Stimulated activated CD4-positive, alpha-beta T cell treated with anti-CD3 and anti-CD28 coated beads, Interleukin-4, amount 100 ng/mL, for 4 hours (primary cell): ENCODE results near the gene GGT1.
"Not testable (repeated sequence)": the region's sequence is repeated elsewhere in the genome, so short reads cannot be mapped to it uniquely, and the experiment has no call there.

Source experiments
- DNase-seq, 2 experiments: peaks; one replicate each; pipeline ENCODE4 v3.0.0-alpha.2; 2020

The GGT1 gene

DNA sequence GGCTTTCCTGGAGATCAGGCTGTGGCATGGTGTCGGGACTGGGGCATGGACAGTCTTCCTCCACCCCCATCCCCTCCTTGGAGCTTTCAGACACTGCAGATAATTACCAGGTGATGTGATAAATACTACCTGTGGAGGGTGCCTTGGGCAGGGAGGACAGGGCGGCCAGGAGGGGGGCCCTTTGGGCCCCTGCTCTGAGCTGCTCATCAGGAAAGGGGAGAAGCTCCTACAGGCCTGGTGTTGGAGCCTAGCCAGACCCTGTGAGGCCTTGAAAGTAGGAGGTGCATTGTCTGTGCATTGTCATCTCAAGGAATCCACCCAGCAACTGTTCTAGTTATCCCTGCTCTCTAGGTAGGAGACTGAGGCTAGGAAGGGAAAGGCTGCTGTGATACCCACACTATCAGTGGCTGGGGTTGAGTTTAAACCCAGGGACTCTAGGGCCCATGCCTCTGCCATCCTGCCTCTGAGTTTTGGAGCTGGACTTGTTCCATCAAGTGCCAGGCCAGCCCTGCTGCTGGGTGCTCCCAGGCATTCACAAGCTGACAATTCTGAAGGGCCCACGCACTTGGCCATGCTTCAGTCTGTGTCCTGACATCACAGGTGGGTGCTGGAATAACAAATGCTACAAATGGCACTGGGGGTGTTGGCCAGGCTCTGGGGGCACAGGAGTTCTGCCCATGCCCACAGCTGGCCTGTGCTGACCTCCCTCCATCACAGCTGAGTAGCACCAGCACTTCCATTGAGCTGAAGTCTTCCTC lies 2.9 kb upstream of the GGT1 start:
- DNase-seq: not testable (repeated sequence)

DNA sequence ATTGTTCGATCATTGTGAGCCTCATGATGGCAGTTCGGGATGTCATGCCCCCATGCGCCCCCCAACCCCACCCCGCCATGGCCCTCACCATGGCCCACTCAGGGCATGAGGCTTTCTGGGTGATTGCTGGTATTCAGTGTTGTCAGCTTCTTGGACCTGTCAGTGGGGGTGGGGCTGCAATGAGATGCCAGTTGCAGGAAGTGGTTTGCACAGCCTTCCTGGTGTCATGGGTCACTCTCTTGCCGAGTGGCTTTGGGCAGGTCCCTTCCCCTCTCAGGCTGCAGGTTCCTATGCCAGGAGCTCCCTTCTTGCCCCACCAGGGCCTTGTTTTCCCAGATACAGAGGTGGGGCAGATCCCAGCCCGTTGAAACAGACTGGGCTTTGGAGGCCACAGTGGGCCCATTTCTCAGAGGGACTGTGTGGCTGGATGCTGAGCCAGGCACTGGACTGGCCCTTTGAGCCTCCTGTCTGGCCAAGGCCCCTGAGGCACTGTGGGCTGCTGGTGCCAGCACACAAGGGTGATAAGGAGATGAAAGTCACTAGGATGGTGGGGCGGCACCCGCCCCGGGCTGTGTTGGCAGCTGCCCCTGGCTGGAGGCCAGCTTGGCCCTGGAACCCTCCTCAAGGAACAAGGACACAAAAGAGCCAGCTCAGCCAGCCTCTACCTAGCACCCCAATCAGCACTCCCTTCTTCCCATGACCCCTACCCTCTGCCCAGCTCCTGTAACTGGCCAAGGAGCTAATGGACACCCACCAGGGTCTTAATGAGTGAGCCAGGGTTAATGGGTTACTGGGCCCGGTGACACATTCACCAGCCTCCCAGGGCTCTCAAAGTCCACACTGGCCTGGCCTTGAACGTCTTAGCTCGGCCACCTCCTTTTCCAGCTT lies 1.5 kb upstream of the GGT1 start:
- no peak for DNase-seq

DNA sequence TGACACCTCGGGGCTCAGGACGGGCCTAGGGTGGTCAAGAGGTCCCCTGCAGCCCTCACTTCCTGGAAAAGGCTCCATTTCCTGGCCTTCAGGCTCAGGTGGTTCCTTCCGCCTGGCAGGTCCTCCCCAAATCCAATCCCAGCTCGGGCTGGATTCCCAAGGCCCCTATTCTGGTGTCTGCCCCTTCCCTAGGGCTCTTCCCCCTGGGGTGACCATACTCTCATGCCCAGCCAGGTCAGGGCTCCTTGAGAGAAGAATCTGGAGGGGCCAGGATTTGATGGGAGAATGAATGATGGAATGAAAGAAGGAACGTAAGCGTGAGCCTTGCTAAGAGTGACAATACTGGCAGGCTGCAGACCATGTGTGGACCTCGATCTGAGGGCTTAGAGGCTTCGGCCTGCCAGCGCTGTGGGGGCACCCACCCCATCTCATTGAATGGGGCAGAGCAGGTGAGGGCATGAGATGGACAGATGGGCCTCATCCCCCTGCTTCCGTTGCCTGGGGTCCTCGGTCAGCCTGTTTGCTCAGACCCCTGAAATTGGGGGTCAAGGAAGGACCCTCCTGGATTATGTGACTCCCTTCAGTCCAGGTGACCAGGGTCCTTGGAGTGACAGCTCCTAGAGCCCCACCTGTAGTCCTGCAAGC lies 766 bp upstream of the GGT1 start:
- DNase-seq: not testable (repeated sequence)

DNA sequence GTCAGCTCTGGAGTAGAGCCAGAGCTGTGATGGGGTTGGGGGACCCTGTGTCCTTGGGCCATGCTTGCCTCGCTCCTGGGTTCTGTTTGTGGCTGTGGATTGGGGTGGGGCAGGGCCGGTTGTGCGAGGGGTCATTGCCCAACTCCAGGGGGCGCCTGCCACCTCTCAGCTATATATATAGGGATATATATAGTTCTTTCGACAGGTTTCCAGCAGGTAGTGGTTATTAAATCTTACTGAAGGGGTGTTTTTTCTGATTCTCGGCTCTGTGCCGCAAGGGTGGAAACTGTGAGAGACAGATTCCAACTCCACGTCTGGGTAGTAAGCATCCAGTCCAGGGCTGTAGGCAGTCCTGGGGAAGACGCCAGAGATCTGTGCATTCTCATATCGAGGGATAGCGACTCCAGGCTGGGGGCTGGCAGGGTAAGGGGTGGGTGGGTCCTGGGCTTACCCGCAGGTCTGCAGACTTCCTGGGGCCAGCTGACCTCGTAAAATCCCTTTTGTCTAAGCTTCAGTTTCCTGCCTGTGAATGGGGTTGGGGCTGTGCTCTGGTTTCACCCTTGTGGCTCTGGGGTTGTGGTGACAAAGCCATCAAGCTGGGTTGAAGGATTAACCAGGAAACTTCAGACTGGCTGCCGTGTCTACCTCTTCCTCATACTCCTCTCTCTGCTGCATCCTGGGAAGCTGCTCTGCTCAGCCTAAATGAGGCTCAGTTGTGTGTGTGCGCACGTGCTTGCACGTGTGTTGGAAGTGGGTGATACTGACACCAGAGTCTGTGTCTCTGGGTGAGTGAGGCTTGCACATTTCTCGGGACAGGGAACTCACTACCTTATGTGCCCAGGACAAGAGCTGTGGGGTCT lies 1.0 kb downstream of the GGT1 start:
- DNase-seq: not testable (repeated sequence)

DNA sequence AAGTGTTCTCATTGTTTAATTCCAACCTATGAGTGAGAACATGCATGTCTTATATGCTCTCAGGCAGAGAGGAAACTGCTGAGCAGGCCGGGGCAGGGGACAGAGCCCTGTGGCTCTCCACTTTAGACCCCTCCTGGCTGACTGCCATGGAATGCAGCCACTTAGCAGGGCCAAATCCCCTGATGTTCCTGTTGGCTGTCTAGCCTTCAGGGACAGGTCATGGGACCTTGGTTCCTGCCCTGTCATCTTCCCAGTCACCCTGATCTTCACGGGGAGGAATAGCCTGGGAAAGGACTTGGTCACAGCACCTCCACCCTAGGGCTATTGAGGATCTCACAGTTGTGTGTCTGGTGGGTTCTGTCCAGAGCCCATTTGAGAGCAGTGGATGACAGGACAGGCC lies 3.3 kb downstream of the GGT1 start:
- not testable (repeated sequence) for DNase-seq

DNA sequence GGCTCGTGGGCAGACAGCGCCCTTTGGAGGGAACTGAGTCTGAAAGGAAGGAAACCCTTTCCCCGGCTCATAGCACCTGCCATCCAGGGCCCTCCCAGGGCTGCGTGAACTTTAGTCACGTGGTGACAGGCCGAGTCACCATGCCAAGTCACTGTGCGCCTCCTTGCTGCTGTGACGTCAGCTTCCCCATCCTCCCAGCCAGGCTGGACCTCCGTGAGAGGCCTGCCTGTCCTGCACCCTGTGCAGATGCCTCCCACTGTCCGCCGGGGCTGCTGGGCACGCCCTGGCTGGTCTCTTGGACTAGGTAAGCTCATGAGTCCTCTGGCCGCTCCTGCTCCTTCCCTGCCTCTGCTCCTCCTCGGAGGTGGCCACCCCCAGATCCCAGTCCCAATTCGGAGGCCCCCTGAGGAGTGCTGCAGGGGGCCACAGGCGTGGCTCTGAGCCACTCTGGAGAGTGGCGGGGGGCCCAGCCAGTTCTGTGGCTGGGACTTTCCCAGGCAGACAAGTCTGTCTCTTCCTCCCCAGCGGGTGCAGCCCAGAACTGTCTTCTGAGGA lies 4.5 kb downstream of the GGT1 start:
- peak; percentile 50 to 66 for DNase-seq

DNA sequence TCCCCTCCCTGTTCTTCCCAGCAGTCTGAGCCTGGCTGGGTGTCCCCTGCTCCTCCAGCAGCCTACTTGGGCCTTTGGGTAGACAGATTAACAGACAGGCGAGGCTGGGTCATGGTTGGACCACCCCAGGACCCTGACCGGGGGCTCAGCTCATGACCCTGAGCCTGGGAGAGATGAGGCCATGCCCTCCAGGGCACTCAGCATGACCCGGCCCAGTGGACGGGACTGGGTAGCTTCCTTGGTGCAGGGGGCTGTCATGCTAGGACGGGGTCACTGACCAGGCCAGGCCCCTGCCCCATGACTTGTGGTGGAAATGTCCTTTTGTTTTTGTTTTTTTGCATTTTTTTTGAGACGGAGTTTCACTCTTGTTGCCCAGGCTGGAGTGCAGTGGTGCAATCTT lies 5.3 kb downstream of the GGT1 start:
- not testable (repeated sequence) for DNase-seq

DNA sequence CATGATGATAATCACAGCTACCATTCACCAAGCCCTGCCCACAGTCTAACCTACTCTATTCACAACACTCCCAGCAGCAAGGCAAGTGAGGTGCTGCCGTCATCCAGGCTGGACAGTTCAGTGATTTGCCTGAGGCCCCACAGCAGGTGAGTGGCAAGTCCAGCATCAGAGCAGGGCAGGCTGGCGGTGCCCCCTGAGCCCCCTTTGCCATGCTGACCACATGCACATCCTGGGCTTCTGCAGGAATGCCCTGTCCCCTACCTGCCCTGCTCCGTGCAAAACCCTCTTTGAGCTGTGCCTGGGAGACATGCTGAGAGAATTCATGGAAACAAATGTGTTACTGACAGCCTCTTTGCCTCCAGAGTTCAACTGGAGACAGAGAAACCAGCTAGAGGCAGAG lies 6.9 kb downstream of the GGT1 start:
- DNase-seq: not testable (repeated sequence)

DNA sequence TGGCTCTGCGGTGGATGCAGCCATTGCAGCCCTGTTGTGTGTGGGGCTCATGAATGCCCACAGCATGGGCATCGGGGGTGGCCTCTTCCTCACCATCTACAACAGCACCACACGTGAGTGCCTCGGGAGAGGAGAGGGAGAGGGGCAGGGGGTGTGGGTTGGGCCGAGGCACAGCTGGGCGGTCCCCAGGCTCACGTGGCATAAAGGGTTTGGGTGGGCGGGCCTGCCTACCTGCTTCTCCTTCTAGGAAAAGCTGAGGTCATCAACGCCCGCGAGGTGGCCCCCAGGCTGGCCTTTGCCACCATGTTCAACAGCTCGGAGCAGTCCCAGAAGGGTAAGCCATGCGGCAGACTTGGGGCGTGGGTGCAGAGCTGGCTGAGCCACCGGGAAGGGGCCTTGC lies 11.8 kb downstream of the GGT1 start:
- not testable (repeated sequence) for DNase-seq

DNA sequence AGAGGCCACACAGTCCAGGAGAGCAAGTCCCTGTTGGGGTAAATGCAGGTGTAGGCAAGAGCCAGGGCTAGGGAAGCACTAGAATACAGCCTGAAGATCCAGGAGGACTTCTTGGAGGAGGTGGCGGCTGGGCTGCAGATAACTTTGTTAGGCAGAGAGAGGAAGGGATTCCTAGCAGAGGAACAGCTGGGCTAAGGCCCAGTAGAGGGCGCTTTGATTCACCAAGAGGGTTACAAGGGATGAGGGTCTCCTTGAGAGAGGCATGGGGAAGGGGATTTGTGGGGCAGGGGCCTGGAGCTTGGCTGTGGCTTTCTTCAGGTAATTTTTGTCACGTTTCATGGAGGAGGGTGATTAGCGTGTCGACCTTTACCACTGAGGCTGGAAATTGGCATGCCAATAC lies 18.3 kb downstream of the GGT1 start:
- DNase-seq: not testable (repeated sequence)

DNA sequence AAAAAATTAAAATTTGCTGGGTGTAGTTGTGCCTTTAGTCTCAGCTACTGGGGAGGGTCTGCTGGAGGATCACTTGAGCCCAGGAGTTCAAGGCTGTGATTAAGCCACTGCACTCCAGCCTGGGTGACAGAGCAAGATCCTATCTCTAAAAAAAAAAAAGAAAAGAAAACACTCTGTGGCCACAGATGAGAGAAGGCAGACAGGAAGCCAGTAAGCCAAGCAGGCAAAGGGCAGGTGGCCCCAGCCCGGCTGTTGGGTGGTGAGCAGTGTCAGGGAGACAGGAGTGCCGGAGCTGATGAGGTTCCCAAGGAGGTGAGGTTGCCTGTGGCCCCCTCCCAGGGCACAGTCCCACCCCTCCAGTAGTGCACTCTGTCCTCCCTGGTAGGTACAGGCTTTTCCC lies 19.6 kb downstream of the GGT1 start:
- not testable (repeated sequence) for DNase-seq

DNA sequence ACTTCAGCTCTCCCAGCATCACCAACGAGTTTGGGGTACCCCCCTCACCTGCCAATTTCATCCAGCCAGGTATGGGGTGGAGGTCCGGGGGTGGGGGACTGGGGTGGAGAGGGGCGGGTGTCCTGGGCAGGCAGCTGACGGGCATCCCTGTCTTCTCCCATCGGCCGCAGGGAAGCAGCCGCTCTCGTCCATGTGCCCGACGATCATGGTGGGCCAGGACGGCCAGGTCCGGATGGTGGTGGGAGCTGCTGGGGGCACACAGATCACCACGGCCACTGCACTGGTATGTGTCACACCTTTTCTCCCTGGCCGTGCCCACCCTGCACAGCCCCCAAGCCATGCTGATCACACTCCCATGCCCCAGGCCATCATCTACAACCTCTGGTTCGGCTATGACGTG lies 24.9 kb downstream of the GGT1 start:
- not testable (repeated sequence) for DNase-seq

DNA sequence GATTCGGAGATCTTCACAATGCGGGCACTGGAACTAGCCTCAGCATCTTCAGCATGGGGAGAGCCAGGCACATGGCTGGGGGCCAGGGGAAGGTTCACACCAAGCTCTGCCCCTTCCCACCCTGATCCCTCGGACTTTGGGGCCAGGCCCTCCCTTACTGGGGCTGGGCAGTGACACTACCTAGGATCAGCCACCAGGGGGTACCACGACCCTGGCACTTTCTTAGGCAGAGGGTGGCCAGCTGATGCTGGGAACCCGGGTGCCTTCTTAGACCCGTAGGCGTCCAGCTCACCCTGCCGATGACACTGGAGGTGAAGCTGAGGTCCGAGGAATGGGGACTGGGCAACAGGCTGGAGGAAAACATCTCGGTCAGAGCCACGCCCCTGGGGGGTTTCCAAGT lies 26.1 kb downstream of the GGT1 start:
- not testable (repeated sequence) for DNase-seq

DNA sequence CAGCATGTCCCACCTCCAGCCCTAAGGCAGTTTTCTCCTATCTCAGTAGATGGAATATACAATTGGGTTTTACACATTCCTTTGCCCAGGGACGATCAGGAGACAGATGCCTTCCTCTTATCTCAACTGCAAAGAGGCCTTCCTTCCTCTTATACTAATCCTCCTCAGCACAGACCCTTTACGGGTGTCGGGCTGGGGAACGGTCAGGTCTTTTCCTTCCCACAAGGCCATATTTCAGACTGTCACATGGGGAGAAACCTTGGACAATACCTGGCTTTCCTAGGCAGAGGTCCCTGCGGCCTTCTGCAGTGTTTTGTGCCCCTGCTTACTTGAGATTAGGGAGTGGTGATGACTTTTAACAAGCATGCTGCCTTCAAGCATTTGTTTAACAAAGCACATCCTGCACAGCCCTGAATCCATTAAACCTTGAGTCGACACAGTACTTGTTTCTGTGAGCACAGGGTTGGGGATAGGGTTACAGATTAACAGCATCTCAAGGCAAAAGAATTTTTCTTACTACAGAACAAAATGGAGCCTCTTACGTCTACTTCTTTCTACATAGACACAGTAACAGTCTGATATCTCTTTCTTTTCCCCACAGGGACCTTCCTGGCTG lies 27.9 kb downstream of the GGT1 start:
- not testable (repeated sequence) for DNase-seq

DNA sequence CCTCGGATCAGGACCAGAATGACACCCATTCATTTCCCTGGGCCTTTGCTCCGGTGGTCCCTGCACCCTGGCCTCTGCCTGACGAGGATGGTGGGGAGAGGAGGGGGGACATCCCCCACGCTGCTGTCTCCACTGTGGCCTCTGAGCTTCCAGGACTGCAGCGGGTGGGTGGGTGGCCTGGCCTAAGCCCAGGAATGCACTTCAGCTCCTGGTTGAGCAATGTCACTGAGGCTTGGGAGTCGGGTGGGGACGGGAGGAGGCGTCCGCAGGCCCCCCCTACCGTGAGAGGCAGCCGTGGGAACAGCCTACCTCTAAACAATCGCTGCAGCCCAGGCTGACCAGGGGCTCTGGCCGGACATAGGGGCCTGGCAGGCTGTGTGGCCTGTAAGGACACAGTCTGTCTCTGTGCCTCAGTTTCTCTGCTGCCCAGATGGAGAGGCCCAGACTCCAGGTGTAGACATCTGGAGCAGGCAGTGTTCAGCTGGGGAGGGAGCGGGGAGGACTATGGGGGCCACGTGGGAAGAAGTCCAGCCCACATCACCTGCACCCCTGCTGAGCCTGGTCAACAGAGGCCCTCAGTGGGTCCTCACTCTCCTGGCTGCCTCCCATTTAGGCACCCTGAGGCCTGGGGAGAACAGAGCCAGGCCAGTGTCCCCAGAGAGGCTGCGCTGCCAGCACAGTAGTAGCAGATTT lies 28.6 kb downstream of the GGT1 start:
- not testable (repeated sequence) for DNase-seq

DNA sequence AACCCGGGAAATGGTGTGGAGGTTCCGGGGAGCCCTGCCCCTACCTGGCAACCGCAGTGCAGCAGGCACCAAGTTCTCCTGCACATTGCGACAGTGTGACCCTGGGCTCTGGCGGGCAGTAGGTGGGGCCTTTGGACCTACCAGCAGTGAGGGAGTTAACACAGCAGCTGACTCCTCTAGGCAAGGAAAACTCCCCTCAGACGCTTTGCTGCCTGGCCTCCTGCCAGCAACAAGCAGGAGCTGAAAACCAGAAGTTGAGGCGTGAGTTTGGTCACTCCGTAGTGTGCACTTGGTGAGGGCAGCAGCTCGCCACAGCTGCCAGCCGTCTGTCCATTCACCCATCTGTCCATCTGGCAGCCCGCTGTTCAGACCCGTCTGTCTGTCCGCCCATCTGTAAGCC lies 29.6 kb downstream of the GGT1 start:
- DNase-seq: not testable (repeated sequence)

DNA sequence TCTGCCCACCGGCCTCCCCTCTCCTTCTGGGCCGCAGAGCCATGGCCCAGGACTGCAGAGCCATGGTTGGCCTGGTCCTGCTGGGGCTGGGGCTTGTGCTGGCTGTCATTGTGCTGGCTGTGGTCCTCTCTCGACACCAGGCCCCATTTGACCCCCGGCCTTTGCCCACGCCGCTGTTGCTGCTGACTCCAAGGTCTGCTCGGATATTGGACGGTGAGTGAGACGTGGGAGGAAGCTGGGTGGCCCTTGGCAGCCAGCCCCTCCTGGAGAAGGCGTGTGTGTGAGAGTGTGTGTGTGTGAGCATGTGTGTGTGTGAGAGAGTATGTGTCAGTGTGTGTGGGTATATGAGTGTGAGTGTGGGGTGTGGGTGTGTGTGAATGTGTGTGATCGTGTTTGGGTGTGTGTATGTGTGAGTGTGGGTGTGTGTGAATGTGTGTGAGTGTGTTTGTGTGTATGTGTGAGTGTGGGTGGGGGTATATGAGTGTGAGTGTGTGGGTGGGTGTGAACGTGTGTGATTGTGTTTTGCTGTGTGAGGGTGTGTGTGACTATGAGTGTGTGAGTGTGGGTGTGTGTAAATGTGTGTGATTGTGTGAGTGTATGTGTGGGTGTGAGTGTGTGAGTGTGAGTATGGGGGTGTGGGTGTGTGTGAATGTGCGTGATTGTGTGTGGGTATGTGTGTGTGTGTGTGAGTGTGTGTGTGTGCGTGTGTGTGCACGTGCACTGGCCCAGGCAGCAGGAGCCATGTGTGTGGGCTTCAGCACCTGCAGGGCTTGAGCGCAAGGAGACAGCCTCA lies 30.4 kb downstream of the GGT1 start:
- not testable (repeated sequence) for DNase-seq

DNA sequence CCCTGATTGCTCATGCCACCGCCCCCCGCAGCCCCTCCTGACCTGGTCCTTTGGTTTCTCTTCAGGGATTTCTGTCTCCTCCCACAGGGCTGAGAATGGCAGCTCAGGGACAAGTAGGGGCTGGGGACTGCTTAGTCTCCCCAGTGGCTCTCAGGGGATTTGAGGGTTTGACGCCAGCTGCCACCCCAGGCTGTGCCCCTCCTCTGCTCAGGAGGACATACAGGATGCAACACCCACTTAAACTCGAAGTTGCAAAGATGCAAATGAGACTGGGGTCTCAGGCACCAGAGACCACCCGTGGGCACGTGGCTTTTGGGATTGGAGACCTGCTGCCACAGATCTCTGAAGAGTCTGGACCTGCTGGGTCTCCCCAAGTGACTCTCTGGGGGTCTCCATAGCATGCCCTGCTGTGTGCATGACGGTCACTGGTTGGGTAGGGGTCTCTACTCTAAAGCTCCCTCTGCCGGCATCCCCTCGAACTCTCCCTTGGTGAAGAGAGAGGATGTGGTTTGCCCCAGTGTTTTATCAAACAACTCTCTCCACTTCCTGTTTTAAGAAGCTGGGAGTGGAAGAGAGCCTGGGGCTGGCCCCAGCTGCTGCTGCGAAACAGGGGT lies 31.9 kb downstream of the GGT1 start:
- not testable (repeated sequence) for DNase-seq

DNA sequence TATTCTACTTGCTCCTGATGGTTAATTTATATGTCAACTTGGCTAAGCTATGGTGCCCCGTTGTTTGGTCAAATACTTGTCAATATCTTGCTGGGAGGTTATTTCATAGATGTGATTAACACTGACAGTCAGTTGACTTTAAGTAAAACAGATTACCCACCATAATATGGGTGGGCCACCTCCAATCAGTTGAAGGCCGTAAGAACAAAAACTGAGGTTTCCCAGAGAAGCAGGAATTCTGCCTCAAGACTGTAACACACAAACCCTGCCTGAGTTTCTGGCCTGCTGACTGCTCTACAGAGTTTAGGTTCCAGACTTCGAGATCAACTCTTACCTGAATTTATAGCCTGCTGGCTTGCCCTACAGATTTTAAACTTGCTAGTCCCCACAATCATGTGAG lies 33.5 kb downstream of the GGT1 start:
- DNase-seq: not testable (repeated sequence)

DNA sequence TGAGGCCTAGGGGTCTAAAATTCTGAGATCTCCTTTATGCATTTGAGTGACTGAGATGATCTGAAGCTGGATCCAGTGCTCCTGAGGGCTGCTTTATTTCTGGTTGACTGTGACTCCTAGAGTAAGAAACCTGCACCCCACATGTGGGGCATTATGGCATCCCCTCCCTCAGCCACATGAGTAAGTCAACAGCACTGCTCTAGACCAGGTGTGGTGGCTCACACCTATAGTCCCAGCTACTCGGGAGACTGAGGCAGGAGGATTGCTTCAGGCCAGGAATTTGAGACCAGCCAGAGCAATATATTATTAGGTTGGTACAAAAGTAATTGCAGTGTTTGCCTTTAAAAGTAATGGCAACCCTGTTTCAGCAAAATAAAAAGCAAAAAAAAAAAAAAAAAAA lies 39.3 kb downstream of the GGT1 start:
- DNase-seq: not testable (repeated sequence)
